K562 (cell line): ENCODE results near the gene INTS2. TPM values are rescaled to one million over a fixed set of nuclear protein-coding genes. Genes with fewer than 3 reads are reported as not detected.

Experiments used
- ATAC-seq: fragments of 200-7000 bp; cut with Tn5 transposase; 3 replicates; pipeline ENCODE4 v1.9.1; 2020; ENCODE audit warnings: moderate library complexity
- BruUV-seq: library from RNA; stranded (reverse); fragments of 400-500 nt; replicated peaks from 2 replicates; lab custom pipeline; 2021; lab: Mats Ljungman, UMichigan
- CTCF ChIA-PET: fragments of 300-600 bp; formaldehyde crosslinking; extraction: SDS; loops from one replicate; lab custom pipeline; 2021; ENCODE audit warnings: low intra/inter-chr PET ratio; lab: Yijun Ruan, JAX
- POLR2A ChIA-PET: fragments of 300-600, 350-650 bp; sonication (Branson Sonifier 250); formaldehyde crosslinking; extraction: SDS; loops from one replicate; lab custom pipeline; 2021; ENCODE audit warnings: antibody characterized with exemption, inconsistent platforms; lab: Yijun Ruan, JAX
- DNase-seq, 4 experiments: peaks; one replicate each; pipeline versions ENCODE4 v3.0.0 to v3.0.0-alpha.2; 2011 to 2018; ENCODE audit warnings: low spot score in 3 of 4, mixed read lengths in 3 of 4; ENCODE audit errors: extremely low read depth in 1 of 4
- FAIRE-seq: peaks from 2 replicates; lab custom pipeline; 2011; peaks lifted over from hg19 to GRCh38; lab: Jason Lieb, UNC
- H2AFZ ChIP-seq: 2 replicates; pipeline ENCODE4 v1.6.0; 2011; ENCODE audit warnings: low read depth, low read length, control low read depth, inconsistent platforms
- H3K27ac ChIP-seq: fragments of 200-600 bp; 3 replicates; pipeline ENCODE4 v1.8.0; 2011; ENCODE audit warnings: low read depth, mild to moderate bottlenecking, control low read depth, inconsistent platforms, low read length, moderate library complexity, mixed read lengths; ENCODE audit errors: extremely low read depth
- H3K27me3 ChIP-seq, 2 experiments: fragments of 300-600 bp in 1 of 2; 2 replicates in 1 of 2; 3 replicates in 1 of 2; pipeline versions ENCODE4 v1.6.0 to v1.8.0; 2011; ENCODE audit warnings: inconsistent platforms in 2 of 2, low read length in 2 of 2, mild to moderate bottlenecking in 1 of 2, mixed read lengths in 1 of 2, moderate library complexity in 1 of 2; ENCODE audit not compliant: control insufficient read depth in 2 of 2, insufficient read depth in 2 of 2
- H3K36me3 ChIP-seq: fragments of 300-600 bp; 3 replicates; pipeline ENCODE4 v1.8.0; 2011; ENCODE audit warnings: mild to moderate bottlenecking, low read length, inconsistent platforms; ENCODE audit not compliant: control insufficient read depth, insufficient read depth
- H3K4me1 ChIP-seq, 2 experiments: fragments of 200-600 bp in 1 of 2; replicated peaks in 1 of 2; 2 replicates in 1 of 2; 3 replicates in 1 of 2; pipeline versions ENCODE4 v1.5.1 to v1.8.0; 2011; ENCODE audit warnings: inconsistent platforms in 2 of 2, low read length in 2 of 2, mild to moderate bottlenecking in 1 of 2, mixed read lengths in 1 of 2, moderate library complexity in 1 of 2; ENCODE audit not compliant: control insufficient read depth in 2 of 2, insufficient read depth in 2 of 2
- H3K4me2 ChIP-seq: 2 replicates; pipeline ENCODE4 v1.6.1; 2011; ENCODE audit warnings: low read length, control low read depth, inconsistent platforms, mixed read lengths; ENCODE audit not compliant: insufficient read depth
- H3K4me3 ChIP-seq: fragments of 200-600 bp; sonication (generic), shearing (Covaris generic); 2 replicates; pipeline ENCODE4 v1.5.1; 2016; ENCODE audit warnings: control low read depth, inconsistent platforms
- H3K79me2 ChIP-seq: fragments of 200-600 bp; 3 replicates; pipeline ENCODE4 v1.8.0; 2011; ENCODE audit warnings: low read length, inconsistent platforms; ENCODE audit not compliant: control insufficient read depth, insufficient read depth
- H3K9ac ChIP-seq, 2 experiments: 2 replicates each; pipeline versions ENCODE4 v1.6.0 to v1.6.1; 2011; ENCODE audit warnings: low read depth in 2 of 2, low read length in 2 of 2, control low read depth in 1 of 2, inconsistent platforms in 1 of 2, mild to moderate bottlenecking in 1 of 2, mixed read lengths in 1 of 2; ENCODE audit not compliant: insufficient read depth in 1 of 2
- H3K9me1 ChIP-seq: one replicate; pipeline ENCODE4 v1.6.0; 2011; ENCODE audit warnings: inconsistent platforms, mild to moderate bottlenecking, low read length, moderate library complexity; ENCODE audit not compliant: control insufficient read depth, insufficient read depth
- H3K9me3 ChIP-seq: replicated peaks from 2 replicates; pipeline ENCODE4 v1.5.1; 2011; ENCODE audit warnings: low read depth, low read length, inconsistent platforms; ENCODE audit not compliant: control insufficient read depth, insufficient read depth
- H4K20me1 ChIP-seq: replicated peaks from 2 replicates; pipeline ENCODE4 v1.6.1; 2011; ENCODE audit warnings: low read length, inconsistent platforms, mixed read lengths; ENCODE audit not compliant: control insufficient read depth, insufficient read depth
- BCL6 ChIP-seq: fragments of 250-450 bp; sonication (Bioruptor Pico); IDR thresholded peaks from 2 replicates; pipeline ENCODE4 v1.4.0; 2020
- CHD4 ChIP-seq: fragments of 200-600 bp; sonication (generic); IDR thresholded peaks from 3 replicates; pipeline ENCODE4 v1.6.1; 2012; ENCODE audit warnings: low read depth, mild to moderate bottlenecking, mixed read lengths, low read length, inconsistent platforms; ENCODE audit not compliant: insufficient read depth, insufficient replicate concordance, poor library complexity, severe bottlenecking
- GATAD2A ChIP-seq: fragments of 450-650 bp; IDR thresholded peaks from 2 replicates; pipeline ENCODE4 v1.6.1; 2017
- HMG20A ChIP-seq: fragments of 450-650 bp; formaldehyde crosslinking; conservative IDR thresholded peaks from 2 replicates; pipeline ENCODE4 v1.4.0; 2020; ENCODE audit warnings: mild to moderate bottlenecking, mixed read lengths
- HMGN3 ChIP-seq: IDR thresholded peaks from 2 replicates; pipeline ENCODE4 v1.6.1; 2011; ENCODE audit warnings: borderline replicate concordance, low read depth, mild to moderate bottlenecking, mixed read lengths, low read length; ENCODE audit not compliant: insufficient read length; ENCODE audit errors: extremely low read depth
- HNRNPK ChIP-seq: fragments of 200-400 bp; formaldehyde crosslinking; IDR thresholded peaks from one replicate; pipeline ENCODE4 v1.6.1; 2018; ENCODE audit warnings: mild to moderate bottlenecking, low read depth, low read length; ENCODE audit not compliant: poor library complexity, severe bottlenecking
- MEIS2 ChIP-seq: fragments of 450-650 bp; IDR thresholded peaks from 2 replicates; pipeline ENCODE4 v1.6.1; 2014; ENCODE audit warnings: mild to moderate bottlenecking; ENCODE audit not compliant: partially characterized antibody
- MTF1 ChIP-seq: fragments of 250-450 bp; sonication (Bioruptor Pico); IDR thresholded peaks from 2 replicates; pipeline ENCODE4 v1.9.0; 2021; ENCODE audit warnings: moderate library complexity, mild to moderate bottlenecking, inconsistent platforms, borderline replicate concordance
- NUFIP1 ChIP-seq: fragments of 450-650 bp; IDR thresholded peaks from 2 replicates; pipeline ENCODE4 v1.6.1; 2018; ENCODE audit not compliant: partially characterized antibody
- RBM22 ChIP-seq: fragments of 200-400 bp; formaldehyde crosslinking; IDR thresholded peaks from 2 replicates; pipeline ENCODE4 v1.6.1; 2018; ENCODE audit warnings: low read length, low read depth; ENCODE audit not compliant: poor library complexity, severe bottlenecking
- SMARCE1 ChIP-seq: fragments of 450-650 bp; IDR thresholded peaks from 2 replicates; pipeline ENCODE4 v1.7.1; 2016; ENCODE audit warnings: mild to moderate bottlenecking
- STAG1 ChIP-seq: sonication (generic); formaldehyde crosslinking; IDR thresholded peaks from 2 replicates; pipeline ENCODE4 v1.5.0; 2020; ENCODE audit warnings: missing genetic modification reagents, borderline replicate concordance
- THRAP3 ChIP-seq: fragments of 450-650 bp; IDR thresholded peaks from 2 replicates; pipeline ENCODE4 v1.6.1; 2016; ENCODE audit warnings: mild to moderate bottlenecking, inconsistent platforms, borderline replicate concordance
- U2AF2 ChIP-seq: fragments of 200-400 bp; formaldehyde crosslinking; optimal IDR thresholded peaks from 2 replicates; pipeline ENCODE3; 2017; ENCODE audit warnings: low read depth, mild to moderate bottlenecking, low read length
- ZNF12 ChIP-seq: sonication (generic); formaldehyde crosslinking; IDR thresholded peaks from 2 replicates; pipeline ENCODE4 v1.4.0; 2020; ENCODE audit warnings: mild to moderate bottlenecking, missing genetic modification reagents
- ZNF143 ChIP-seq: sonication (generic); formaldehyde crosslinking; IDR thresholded peaks from 2 replicates; pipeline ENCODE4 v1.9.0; 2022; ENCODE audit warnings: mild to moderate bottlenecking, missing genetic modification reagents
- WGBS: fragments of 100-300 bp; shearing (Covaris generic); methylation state at CpG from one replicate; pipeline ENCODE4 v1.1.6; 2016; ENCODE audit warnings: low coverage, mixed read lengths; ENCODE audit not compliant: insufficient coverage; ENCODE audit errors: missing lambda C conversion rate; 5-methylcytosine and 5-hydroxymethylcytosine counted together
- in situ Hi-C: fragments of 300-500 bp; cut with MboI; formaldehyde crosslinking; loops from 4 replicates; pipeline ENCODE4 v1.15.0; 2018; ENCODE audit warnings: inconsistent platforms, mixed read lengths
- intact Hi-C: fragments of 100-400 bp; cut with micrococcal nuclease; formaldehyde crosslinking; loops from 2 replicates; pipeline ENCODE4 v1.14.2; 2022
- polyA plus RNA-seq, 8 experiments: library from polyadenylated mRNA; depleted of rRNA in 4 of 8; stranded (reverse) in 5 of 8; unstranded in 3 of 8; fragments of >200 nt; fragmentation: Nextera tagmentation in 2 of 8; fragmentation: Illumina TruSeq in 1 of 8; extraction: Ambion mirVana in 2 of 8; extraction: Trizol in 1 of 8; gene quantifications; 2 replicates each; pipeline versions ENCODE4 v1.2.1 to v1.2.3, GENCODE V29; 2011 to 2014; ENCODE audit warnings: inconsistent platforms in 1 of 8, missing spikeins in 1 of 8
- total RNA-seq, 7 experiments: library from RNA; depleted of rRNA in 6 of 7; stranded (reverse); fragments of >200 nt in 6 of 7; fragmentation: Illumina TruSeq in 2 of 7; extraction: Trizol in 2 of 7; gene quantifications; 2 replicates each; pipeline versions ENCODE4 v1.2.1 to v1.2.3, GENCODE V29; 2011 to 2021; ENCODE audit warnings: low replicate concordance in 1 of 7
- TF ChIP-seq, protein P1 (sequence below): IDR thresholded peaks from 3 replicates; pipeline ENCODE4 v1.6.1; 2011; ENCODE audit warnings: borderline replicate concordance, mild to moderate bottlenecking, moderate library complexity; ENCODE audit not compliant: insufficient read length; ENCODE audit errors: extremely low read depth
- TF ChIP-seq, protein P2 (sequence below): sonication (generic); formaldehyde crosslinking; IDR thresholded peaks from 2 replicates; pipeline ENCODE4 v1.8.0; 2022; ENCODE audit warnings: mild to moderate bottlenecking, missing genetic modification reagents

The INTS2 gene
- total and polyA plus RNA-seq, 9 of the 15 experiments (the other 6 are each of a cell fraction or from before 2014, with no cell fraction given) = 4.8 to 24.7 (median 12.8) TPM

DNA sequence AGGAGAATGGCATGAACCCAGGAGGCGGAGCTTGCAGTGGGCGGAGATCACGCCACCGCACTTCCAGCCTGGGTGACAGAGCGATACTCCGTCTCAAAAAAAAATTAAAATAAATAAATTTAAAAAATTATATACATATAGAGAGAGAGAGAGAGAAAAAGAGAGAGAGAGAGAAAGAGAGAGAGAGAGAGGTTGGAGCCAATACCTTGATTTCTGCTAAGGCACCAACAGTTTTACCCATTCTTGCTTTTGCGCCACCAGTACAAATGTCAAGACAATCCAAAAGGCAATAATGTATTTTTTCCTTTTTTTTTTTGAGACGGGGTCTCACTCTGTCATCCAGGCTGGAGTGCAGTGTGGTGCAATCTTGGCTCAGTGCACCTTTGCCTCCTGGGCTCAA lies 81.7 kb downstream of the INTS2 start:
- Histone ChIP-seq H3K9me1 (no peaks in the 10 kb centered on the region), H3K4me1 (no peaks in the 10 kb centered on the region), H3K27me3 (no peaks in the 10 kb centered on the region), H3K9ac (no peak overlapping the region), H3K27ac (no peak overlapping the region), H3K9me3 (no peaks in the 10 kb centered on the region), H3K36me3 (peaks cover 46% of the 10 kb centered on the region), H4K20me1 (no peaks in the 10 kb centered on the region), H3K4me2 (no peak overlapping the region), H3K79me2 (no peaks in the 10 kb centered on the region), H2AFZ (no peak overlapping the region), H3K4me3 (no peak overlapping the region)
- intact Hi-C loops = no loop called here
- in situ Hi-C loops = loop anchor here (10.0 kb wide), 1 partner anchor 421 kb away; no protein-coding TSS in a partner anchor
- POLR2A ChIA-PET = interaction anchor here (1.1 kb wide), 1 partner anchor 17 kb away, joined by 6 read pairs; the partner anchor contains the start of gene BRIP1
- ATAC-seq (no peak), DNase-seq (no peak), FAIRE-seq (no peak)
- TF ChIP-seq, protein P1, sequence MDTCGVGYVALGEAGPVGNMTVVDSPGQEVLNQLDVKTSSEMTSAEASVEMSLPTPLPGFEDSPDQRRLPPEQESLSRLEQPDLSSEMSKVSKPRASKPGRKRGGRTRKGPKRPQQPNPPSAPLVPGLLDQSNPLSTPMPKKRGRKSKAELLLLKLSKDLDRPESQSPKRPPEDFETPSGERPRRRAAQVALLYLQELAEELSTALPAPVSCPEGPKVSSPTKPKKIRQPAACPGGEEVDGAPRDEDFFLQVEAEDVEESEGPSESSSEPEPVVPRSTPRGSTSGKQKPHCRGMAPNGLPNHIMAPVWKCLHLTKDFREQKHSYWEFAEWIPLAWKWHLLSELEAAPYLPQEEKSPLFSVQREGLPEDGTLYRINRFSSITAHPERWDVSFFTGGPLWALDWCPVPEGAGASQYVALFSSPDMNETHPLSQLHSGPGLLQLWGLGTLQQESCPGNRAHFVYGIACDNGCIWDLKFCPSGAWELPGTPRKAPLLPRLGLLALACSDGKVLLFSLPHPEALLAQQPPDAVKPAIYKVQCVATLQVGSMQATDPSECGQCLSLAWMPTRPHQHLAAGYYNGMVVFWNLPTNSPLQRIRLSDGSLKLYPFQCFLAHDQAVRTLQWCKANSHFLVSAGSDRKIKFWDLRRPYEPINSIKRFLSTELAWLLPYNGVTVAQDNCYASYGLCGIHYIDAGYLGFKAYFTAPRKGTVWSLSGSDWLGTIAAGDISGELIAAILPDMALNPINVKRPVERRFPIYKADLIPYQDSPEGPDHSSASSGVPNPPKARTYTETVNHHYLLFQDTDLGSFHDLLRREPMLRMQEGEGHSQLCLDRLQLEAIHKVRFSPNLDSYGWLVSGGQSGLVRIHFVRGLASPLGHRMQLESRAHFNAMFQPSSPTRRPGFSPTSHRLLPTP = no peak
- no peak for TF ChIP-seq STAG1
- TF ChIP-seq HMG20A (CRISPR knock-in tag) = no peak
- TF ChIP-seq HMGN3 = no peak
- no peak for TF ChIP-seq HNRNPK
- no peak for TF ChIP-seq MTF1 (CRISPR knock-in tag)
- TF ChIP-seq GATAD2A = no peak
- no peak for TF ChIP-seq RBM22
- no peak for TF ChIP-seq U2AF2
- no peak for TF ChIP-seq THRAP3
- no peak for TF ChIP-seq SMARCE1
- no peak for TF ChIP-seq ZNF12
- TF ChIP-seq, protein P2, sequence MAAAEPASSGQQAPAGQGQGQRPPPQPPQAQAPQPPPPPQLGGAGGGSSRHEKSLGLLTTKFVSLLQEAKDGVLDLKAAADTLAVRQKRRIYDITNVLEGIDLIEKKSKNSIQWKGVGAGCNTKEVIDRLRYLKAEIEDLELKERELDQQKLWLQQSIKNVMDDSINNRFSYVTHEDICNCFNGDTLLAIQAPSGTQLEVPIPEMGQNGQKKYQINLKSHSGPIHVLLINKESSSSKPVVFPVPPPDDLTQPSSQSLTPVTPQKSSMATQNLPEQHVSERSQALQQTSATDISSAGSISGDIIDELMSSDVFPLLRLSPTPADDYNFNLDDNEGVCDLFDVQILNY (CRISPR knock-in tag) = no peak
- no peak for TF ChIP-seq ZNF143 (CRISPR knock-in tag)
- TF ChIP-seq BCL6 (CRISPR knock-in tag) = no peak
- TF ChIP-seq MEIS2 = no peak
- no peak for TF ChIP-seq CHD4
- TF ChIP-seq NUFIP1 = no peak
- WGBS = 85% methylated on average over 8 of the region's 8 CpGs
- CTCF ChIA-PET = no interaction called here
- no TSS peak for BruUV-seq
